ENCODE measurements around the gene TSPAN10. TPM values are rescaled to one million over a fixed set of nuclear protein-coding genes. Genes with fewer than 3 reads are reported as not detected.
A peak's percentile ranks its signal among the peaks of the same experiment; 100 is the strongest.

The TSPAN10 gene
- total and polyA plus RNA-seq, 4 donors: 0.61 to 4.7 (median 1.1) TPM

DNA sequence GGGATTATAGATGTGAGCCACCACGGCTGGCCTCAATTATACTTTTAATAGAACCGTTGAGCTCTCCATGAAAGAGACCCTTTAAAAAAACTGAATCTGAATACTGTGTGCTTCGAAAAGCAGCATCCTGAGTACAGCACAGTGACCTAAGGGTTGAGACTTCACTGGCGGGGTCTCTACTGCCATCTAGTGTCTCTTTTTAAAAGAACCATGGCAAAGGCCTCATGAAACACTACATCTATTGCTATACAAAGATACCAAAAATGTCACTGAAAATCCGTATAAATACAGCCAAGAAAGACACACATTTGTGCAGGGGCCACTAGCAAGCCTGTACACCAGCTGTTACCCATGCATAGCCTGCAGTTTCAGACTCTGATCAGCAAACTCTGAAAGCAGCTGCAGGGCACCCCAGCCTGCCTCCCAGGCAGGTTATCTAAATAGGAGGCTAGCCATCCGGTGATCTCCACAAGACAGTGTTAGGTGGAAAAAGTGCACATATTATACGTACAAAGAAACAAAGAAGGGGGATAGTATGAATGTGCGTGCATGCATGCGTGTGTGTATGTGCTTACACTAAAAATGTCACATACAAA, 35.4 kb upstream of the TSPAN10 start:
- Histone ChIP-seq H3K4me3 (no peak overlapping the region), H3K9ac (ENCODE audit: insufficient read depth in 1 of 2, low read length in 2 of 2) (no peak overlapping the region), H3K36me3 (ENCODE audit: control insufficient read depth in 4 of 4, insufficient read depth in 4 of 4, low read length in 4 of 4) (peaks cover 24 to 46% (median 36%) of the 10 kb centered on the region in 4 donors), H3K9me3 (ENCODE audit: control insufficient read depth in 4 of 4, insufficient read depth in 3 of 4, low read length in 3 of 4) (no peaks in the 10 kb centered on the region), H3K27ac (ENCODE audit: low read depth in 1 of 2, low read length in 1 of 2) (no peak overlapping the region), H3K27me3 (ENCODE audit: control insufficient read depth in 3 of 3, insufficient read depth in 3 of 3, low read length in 2 of 3) (no peaks in the 10 kb centered on the region), H3K4me1 (ENCODE audit: control insufficient read depth in 5 of 5, insufficient read depth in 5 of 5, low read length in 5 of 5) (no peaks in the 10 kb centered on the region)
- ATAC-seq (ENCODE audit: insufficient read depth, low FRiP score) (peak; percentile 79), DNase-seq (peak; percentile 70 to 87 (median 85))
- 41 to 43% methylated on average over 9 of the region's 9 CpGs for WGBS, 2 donors
- TF ChIP-seq, protein P1, sequence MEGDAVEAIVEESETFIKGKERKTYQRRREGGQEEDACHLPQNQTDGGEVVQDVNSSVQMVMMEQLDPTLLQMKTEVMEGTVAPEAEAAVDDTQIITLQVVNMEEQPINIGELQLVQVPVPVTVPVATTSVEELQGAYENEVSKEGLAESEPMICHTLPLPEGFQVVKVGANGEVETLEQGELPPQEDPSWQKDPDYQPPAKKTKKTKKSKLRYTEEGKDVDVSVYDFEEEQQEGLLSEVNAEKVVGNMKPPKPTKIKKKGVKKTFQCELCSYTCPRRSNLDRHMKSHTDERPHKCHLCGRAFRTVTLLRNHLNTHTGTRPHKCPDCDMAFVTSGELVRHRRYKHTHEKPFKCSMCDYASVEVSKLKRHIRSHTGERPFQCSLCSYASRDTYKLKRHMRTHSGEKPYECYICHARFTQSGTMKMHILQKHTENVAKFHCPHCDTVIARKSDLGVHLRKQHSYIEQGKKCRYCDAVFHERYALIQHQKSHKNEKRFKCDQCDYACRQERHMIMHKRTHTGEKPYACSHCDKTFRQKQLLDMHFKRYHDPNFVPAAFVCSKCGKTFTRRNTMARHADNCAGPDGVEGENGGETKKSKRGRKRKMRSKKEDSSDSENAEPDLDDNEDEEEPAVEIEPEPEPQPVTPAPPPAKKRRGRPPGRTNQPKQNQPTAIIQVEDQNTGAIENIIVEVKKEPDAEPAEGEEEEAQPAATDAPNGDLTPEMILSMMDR (IDR thresholded peaks at IDR 0.05; ENCODE audit: control extremely low read depth, extremely low read depth): peak; percentile 54

DNA sequence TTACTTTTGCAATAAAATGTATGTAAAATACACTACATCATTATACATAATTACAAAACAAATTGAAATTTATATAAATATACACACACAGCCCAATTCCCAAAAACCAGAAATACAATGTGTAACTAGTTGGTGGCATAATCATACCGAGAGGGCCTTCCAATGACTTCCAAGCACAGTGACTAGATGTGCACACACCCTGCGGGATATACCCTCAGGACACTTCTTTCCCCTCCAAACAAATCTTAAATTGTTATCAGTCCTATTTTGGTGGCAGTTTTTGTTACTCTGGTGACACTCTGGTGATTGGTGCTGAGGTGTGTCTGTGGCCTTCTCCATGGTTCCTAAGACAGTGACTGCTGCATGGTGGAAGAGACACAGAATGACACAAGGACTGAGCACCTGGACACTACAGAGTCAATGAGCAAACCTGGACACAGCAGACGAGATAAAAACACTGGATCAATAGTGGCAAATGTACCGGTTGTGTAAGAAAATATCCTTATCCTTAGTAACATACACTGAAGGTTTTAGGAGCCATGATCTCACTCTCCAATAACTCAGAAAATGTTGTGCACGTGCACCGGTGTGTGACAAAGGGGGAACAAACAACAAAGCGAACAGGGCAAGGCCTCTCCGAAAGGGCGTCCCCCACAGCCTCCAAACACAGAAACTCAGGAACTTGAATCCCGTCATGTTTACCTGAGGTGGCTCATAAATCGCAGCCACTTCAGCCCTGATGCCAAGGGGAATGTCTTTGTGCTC, 33.0 kb upstream of the TSPAN10 start:
- Histone ChIP-seq H3K4me3 (no peak overlapping the region), H3K9ac (ENCODE audit: insufficient read depth in 1 of 2, low read length in 2 of 2) (no peak overlapping the region), H3K27me3 (ENCODE audit: control insufficient read depth in 3 of 3, insufficient read depth in 3 of 3, low read length in 2 of 3) (no peaks in the 10 kb centered on the region), H3K36me3 (ENCODE audit: control insufficient read depth in 4 of 4, insufficient read depth in 4 of 4, low read length in 4 of 4) (peaks cover 29 to 49% (median 40%) of the 10 kb centered on the region in 4 donors), H3K27ac (ENCODE audit: low read depth in 1 of 2, low read length in 1 of 2) (no peak overlapping the region), H3K9me3 (ENCODE audit: control insufficient read depth in 4 of 4, insufficient read depth in 3 of 4, low read length in 3 of 4) (no peaks in the 10 kb centered on the region), H3K4me1 (ENCODE audit: control insufficient read depth in 5 of 5, insufficient read depth in 5 of 5, low read length in 5 of 5) (no peaks in the 10 kb centered on the region)
- 90 to 92% methylated on average over 11 of the region's 11 CpGs for WGBS, 2 donors
- DNase-seq (no peak), ATAC-seq (ENCODE audit: insufficient read depth, low FRiP score) (no peak)
- TF ChIP-seq, protein P1 (IDR thresholded peaks at IDR 0.05; ENCODE audit: control extremely low read depth, extremely low read depth): no peak

DNA sequence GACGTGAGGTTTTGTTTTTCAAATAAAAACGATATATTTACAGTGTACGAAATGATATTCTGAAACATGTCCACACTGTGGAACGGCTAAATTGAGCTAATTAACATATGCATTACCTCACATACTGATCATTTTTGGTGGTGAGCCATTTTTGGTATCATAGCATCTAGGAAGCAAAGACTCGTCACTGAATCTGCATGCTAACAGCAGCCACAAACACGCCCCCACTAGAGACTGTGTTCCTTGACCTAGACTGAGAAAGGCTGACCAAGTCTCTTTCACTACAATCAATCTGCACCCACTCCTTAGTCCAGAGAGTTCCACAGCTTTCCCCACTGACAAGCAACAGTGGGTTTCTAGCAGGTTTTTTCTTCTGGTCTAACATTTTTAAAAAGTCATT, 29.6 kb upstream of the TSPAN10 start:
- 85 to 89% methylated on average over 6 of the region's 6 CpGs for WGBS, 2 donors
- no peak overlapping the region for H3K9ac ChIP-seq (ENCODE audit: insufficient read depth in 1 of 2, low read length in 2 of 2)
- peaks cover 34 to 52% (median 39%) of the 10 kb centered on the region in 4 donors for H3K36me3 ChIP-seq (ENCODE audit: control insufficient read depth in 4 of 4, insufficient read depth in 4 of 4, low read length in 4 of 4)
- H3K27ac ChIP-seq (ENCODE audit: low read depth in 1 of 2, low read length in 1 of 2): no peak overlapping the region
- TF ChIP-seq, protein P1 (IDR thresholded peaks at IDR 0.05; ENCODE audit: control extremely low read depth, extremely low read depth): no peak
- H3K27me3 ChIP-seq (ENCODE audit: control insufficient read depth in 3 of 3, insufficient read depth in 3 of 3, low read length in 2 of 3): no peaks in the 10 kb centered on the region
- H3K4me3 ChIP-seq: no peak overlapping the region
- no peaks in the 10 kb centered on the region for H3K4me1 ChIP-seq (ENCODE audit: control insufficient read depth in 5 of 5, insufficient read depth in 5 of 5, low read length in 5 of 5)
- DNase-seq (no peak), ATAC-seq (ENCODE audit: insufficient read depth, low FRiP score) (no peak)
- no peaks in the 10 kb centered on the region for H3K9me3 ChIP-seq (ENCODE audit: control insufficient read depth in 4 of 4, insufficient read depth in 3 of 4, low read length in 3 of 4)
